Loucy (cell line): ENCODE results near the gene SMURF1.

Experiments used
- H2AFZ ChIP-seq: fragments of 200-600 bp; sonication (generic); 2 replicates; pipeline ENCODE4 v1.6.0; 2016; ENCODE audit warnings: antibody characterized with exemption, mild to moderate bottlenecking, low read length, moderate library complexity
- H3F3A ChIP-seq: fragments of 200-600 bp; 2 replicates; pipeline ENCODE4 v1.6.0; 2016; ENCODE audit warnings: antibody characterized with exemption, low read depth, mild to moderate bottlenecking
- H3K27me3 ChIP-seq: fragments of 200-600 bp; sonication (generic); 2 replicates; pipeline ENCODE4 v1.6.1; 2014; ENCODE audit warnings: low read length, mild to moderate bottlenecking; ENCODE audit not compliant: insufficient read depth, poor library complexity, severe bottlenecking
- H3K36me3 ChIP-seq: fragments of 200-600 bp; sonication (generic); 2 replicates; pipeline ENCODE4 v1.6.1; 2016; ENCODE audit warnings: low read length; ENCODE audit not compliant: insufficient read depth
- H3K4me1 ChIP-seq: fragments of 200-600 bp; sonication (generic); 2 replicates; pipeline ENCODE4 v1.5.1; 2014; ENCODE audit warnings: low read length, mild to moderate bottlenecking; ENCODE audit not compliant: insufficient read depth, poor library complexity, severe bottlenecking
- H3K4me2 ChIP-seq: fragments of 200-600 bp; sonication (generic); 2 replicates; pipeline ENCODE4 v1.6.0; 2014; ENCODE audit warnings: antibody characterized with exemption, low read length, low read depth, mild to moderate bottlenecking; ENCODE audit not compliant: poor library complexity, severe bottlenecking
- H3K4me3 ChIP-seq: fragments of 200-600 bp; sonication (generic); 2 replicates; pipeline ENCODE4 v1.5.1; 2014; ENCODE audit warnings: low read length, mild to moderate bottlenecking, mixed read lengths; ENCODE audit not compliant: poor library complexity, severe bottlenecking
- H3K79me2 ChIP-seq: fragments of 200-600 bp; sonication (generic); 2 replicates; pipeline ENCODE4 v1.6.1; 2014; ENCODE audit warnings: low read length; ENCODE audit not compliant: insufficient read depth
- H3K9ac ChIP-seq: fragments of 200-600 bp; sonication (generic); 2 replicates; pipeline ENCODE4 v1.6.0; 2014; ENCODE audit warnings: mild to moderate bottlenecking, low read depth, low read length, moderate library complexity; ENCODE audit not compliant: poor library complexity, severe bottlenecking
- H3K9me2 ChIP-seq: fragments of 200-600 bp; sonication (generic); replicated peaks from 2 replicates; pipeline ENCODE4 v1.6.1; 2016; ENCODE audit warnings: low read depth, low read length, mixed read lengths
- H3K9me3 ChIP-seq: fragments of 200-600 bp; sonication (generic); 2 replicates; pipeline ENCODE4 v1.6.1; 2014; ENCODE audit warnings: mild to moderate bottlenecking, antibody characterized with exemption, low read length, low read depth; ENCODE audit not compliant: insufficient read depth
- H4K20me1 ChIP-seq: fragments of 200-600 bp; sonication (generic); 2 replicates; pipeline ENCODE4 v1.6.0; 2014; ENCODE audit warnings: antibody characterized with exemption, low read length, mild to moderate bottlenecking; ENCODE audit not compliant: insufficient read depth, poor library complexity, severe bottlenecking
- CTCF ChIP-seq: fragments of 200-600 bp; sonication (generic); conservative IDR thresholded peaks from 2 replicates; pipeline ENCODE4 v1.5.1; 2014; ENCODE audit warnings: mild to moderate bottlenecking, antibody characterized with exemption, low read length
- EZH2phosphoT487 ChIP-seq: fragments of 200-600 bp; IDR thresholded peaks from 2 replicates; pipeline ENCODE4 v1.6.1; 2018; ENCODE audit warnings: antibody characterized with exemption, mild to moderate bottlenecking, moderate library complexity, borderline replicate concordance

Gene SMURF1

GRCh38 chr7:99127636-99128035 lies 16.3 kb downstream of the SMURF1 start:
- Histone ChIP-seq H3K79me2 (peaks cover 94% of the 10 kb centered on the region), H3K9me2 (no peaks in the 10 kb centered on the region), H4K20me1 (peaks cover 60% of the 10 kb centered on the region), H3K4me3 (no peak overlapping the region), H3K27me3 (no peaks in the 10 kb centered on the region), H3K4me2 (no peak overlapping the region), H2AFZ (no peak overlapping the region), H3K9me3 (no peaks in the 10 kb centered on the region), H3F3A (no peaks in the 10 kb centered on the region), H3K9ac (no peak overlapping the region), H3K36me3 (no peaks in the 10 kb centered on the region), H3K4me1 (peaks cover 8% of the 10 kb centered on the region)
- TF ChIP-seq CTCF (no peak), EZH2phosphoT487 (no peak)

- Histone ChIP-seq H4K20me1 (peaks cover 56% of the 10 kb centered on the region), H3K79me2 (peaks cover 88% of the 10 kb centered on the region), H3K4me2 (no peak overlapping the region), H3F3A (no peaks in the 10 kb centered on the region), H3K9me2 (no peaks in the 10 kb centered on the region), H2AFZ (no peak overlapping the region), H3K4me3 (no peak overlapping the region), H3K9me3 (no peaks in the 10 kb centered on the region), H3K4me1 (peaks cover 6% of the 10 kb centered on the region), H3K27me3 (no peaks in the 10 kb centered on the region), H3K36me3 (no peaks in the 10 kb centered on the region), H3K9ac (no peak overlapping the region)
- TF ChIP-seq EZH2phosphoT487 (no peak), CTCF (no peak)
Observed at GRCh38 chr7:99126921-99127553, 16.9 kb downstream of the SMURF1 start.

GRCh38 chr7:99125505-99125865 lies 18.4 kb downstream of the SMURF1 start:
- Histone ChIP-seq H3K9ac (no peak overlapping the region), H3F3A (no peaks in the 10 kb centered on the region), H3K9me2 (no peaks in the 10 kb centered on the region), H4K20me1 (peaks cover 53% of the 10 kb centered on the region), H3K4me2 (no peak overlapping the region), H3K36me3 (no peaks in the 10 kb centered on the region; the same call in 1 of the 2 replicates), H2AFZ (no peak overlapping the region), H3K4me1 (peaks cover 10% of the 10 kb centered on the region), H3K4me3 (no peak overlapping the region), H3K9me3 (no peaks in the 10 kb centered on the region), H3K27me3 (no peaks in the 10 kb centered on the region), H3K79me2 (peaks cover 85% of the 10 kb centered on the region)
- TF ChIP-seq CTCF (no peak), EZH2phosphoT487 (no peak)
